Erythroblast (primary cell): ENCODE measurements around the gene IFI6.

Experiments
- GATA1 ChIP-seq: IDR thresholded peaks from 2 replicates; pipeline ENCODE4 v1.6.1; 2011; ENCODE audit warnings: low read depth, mild to moderate bottlenecking, control low read depth, low read length, moderate library complexity
- POLR2A ChIP-seq: IDR thresholded peaks from 2 replicates; pipeline ENCODE4 v1.6.1; 2011; ENCODE audit warnings: mild to moderate bottlenecking, low read length

DNA sequence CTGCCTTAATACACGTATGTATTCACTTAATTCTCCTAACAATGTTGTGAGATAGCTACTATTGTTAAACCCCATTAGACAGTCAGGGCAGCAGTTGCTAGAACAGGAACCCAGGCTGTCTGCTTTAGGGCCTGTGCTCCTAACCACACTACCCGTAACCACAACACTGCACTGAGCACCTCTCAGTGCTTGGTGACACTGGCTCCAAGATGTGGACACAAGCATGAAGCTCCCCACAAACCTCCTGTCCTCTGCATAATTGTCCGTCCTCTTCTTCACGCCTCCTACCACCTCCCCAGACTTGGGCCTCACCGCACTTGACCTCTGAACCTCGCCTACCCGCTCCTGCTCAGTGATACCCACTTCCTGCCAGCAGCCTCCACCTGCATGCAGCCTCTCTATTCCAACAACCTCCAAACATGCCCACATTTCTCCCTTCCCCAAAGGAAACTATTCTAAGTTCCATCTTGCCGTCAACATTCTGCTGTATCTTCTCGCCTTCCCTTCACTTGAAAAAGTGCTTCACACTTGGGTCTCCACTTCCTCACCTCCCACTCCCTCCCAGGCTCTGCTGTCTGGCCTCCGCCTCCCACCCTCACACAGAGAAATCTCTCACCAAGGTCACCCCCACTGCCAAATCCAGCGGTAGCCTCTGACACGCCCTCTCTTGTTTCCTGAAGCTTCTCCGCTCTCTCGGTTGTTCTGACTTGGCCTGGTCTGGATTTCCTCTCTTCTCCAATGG is 53.5 kb downstream of the IFI6 start:
- TF ChIP-seq POLR2A (no peak), GATA1 (no peak)
